DOHH2 (cell line): Measurements from ENCODE around the gene EFEMP1.

Experiments
- EZH2phosphoT487 ChIP-seq: fragments of 200-600 bp; sonication (generic); IDR thresholded peaks from 2 replicates; pipeline ENCODE4 v1.6.1; 2017; ENCODE audit warnings: borderline replicate concordance, mild to moderate bottlenecking, antibody characterized with exemption, low read length, moderate library complexity, mixed read lengths
- TF ChIP-seq, protein P1 (sequence below): fragments of 200-600 bp; sonication (generic); IDR thresholded peaks from one replicate; pipeline ENCODE4 v1.5.1; 2014; ENCODE audit warnings: antibody characterized with exemption, mild to moderate bottlenecking, low read depth, low read length; ENCODE audit not compliant: poor library complexity, severe bottlenecking

DNA sequence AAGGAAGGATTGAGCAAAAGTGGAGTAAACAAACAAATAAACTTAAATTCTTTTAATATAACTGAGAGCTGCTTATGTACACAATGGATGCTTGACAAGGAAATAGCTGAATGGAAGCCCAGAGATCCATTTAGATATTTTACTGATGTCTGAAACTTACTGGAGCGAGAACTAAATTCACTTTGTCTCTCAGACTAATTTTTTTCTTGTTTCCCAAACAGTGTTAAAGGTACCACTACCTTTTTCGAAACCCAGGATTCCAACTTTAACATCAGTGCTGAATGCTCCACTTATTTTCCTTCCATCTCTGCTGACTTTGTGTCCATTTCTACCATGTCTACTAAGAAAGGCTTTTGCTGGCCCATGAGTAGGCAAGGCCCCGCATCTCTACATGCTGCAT, 4.0 kb downstream of the EFEMP1 start:
- TF ChIP-seq, protein P1, sequence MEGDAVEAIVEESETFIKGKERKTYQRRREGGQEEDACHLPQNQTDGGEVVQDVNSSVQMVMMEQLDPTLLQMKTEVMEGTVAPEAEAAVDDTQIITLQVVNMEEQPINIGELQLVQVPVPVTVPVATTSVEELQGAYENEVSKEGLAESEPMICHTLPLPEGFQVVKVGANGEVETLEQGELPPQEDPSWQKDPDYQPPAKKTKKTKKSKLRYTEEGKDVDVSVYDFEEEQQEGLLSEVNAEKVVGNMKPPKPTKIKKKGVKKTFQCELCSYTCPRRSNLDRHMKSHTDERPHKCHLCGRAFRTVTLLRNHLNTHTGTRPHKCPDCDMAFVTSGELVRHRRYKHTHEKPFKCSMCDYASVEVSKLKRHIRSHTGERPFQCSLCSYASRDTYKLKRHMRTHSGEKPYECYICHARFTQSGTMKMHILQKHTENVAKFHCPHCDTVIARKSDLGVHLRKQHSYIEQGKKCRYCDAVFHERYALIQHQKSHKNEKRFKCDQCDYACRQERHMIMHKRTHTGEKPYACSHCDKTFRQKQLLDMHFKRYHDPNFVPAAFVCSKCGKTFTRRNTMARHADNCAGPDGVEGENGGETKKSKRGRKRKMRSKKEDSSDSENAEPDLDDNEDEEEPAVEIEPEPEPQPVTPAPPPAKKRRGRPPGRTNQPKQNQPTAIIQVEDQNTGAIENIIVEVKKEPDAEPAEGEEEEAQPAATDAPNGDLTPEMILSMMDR, result no peak
- TF ChIP-seq EZH2phosphoT487, result no peak
